ENCODE results near the gene INPP5D.

The INPP5D gene

DNA sequence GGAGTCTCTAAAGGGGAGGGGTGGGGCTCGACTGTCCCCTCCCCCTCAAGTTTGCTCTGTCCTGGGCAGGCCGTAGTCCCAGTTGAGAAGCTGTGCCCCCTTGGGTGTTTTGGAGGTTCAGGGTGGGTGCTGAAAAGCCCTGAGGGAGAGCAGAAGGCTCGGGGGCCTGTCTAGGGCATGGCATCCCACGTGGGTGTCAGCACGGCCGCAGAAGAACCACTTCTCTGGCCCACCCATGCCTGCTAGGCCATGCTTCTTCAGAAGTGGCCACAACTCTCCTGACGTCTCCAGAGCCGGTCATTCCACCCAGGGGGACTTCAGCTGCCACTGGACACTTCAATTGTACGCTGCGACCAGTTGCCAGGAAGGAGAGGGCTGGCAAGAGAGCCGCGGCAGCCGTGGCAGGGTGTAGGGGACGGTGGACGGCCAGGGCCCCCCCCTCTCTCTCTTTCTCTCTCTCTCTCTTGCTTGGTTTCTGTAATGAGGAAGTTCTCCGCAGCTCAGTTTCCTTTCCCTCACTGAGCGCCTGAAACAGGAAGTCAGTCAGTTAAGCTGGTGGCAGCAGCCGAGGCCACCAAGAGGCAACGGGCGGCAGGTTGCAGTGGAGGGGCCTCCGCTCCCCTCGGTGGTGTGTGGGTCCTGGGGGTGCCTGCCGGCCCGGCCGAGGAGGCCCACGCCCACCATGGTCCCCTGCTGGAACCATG is at the start of gene INPP5D:
TSS of gene INPP5D (plus strand) at position 546 of the 704 bp plus-strand sequence. CDS start at position 683, 137 bp downstream.
- in situ Hi-C loops (cut with MboI; ENCODE audit: low sequenced_read_pairs) = no loop called here

DNA sequence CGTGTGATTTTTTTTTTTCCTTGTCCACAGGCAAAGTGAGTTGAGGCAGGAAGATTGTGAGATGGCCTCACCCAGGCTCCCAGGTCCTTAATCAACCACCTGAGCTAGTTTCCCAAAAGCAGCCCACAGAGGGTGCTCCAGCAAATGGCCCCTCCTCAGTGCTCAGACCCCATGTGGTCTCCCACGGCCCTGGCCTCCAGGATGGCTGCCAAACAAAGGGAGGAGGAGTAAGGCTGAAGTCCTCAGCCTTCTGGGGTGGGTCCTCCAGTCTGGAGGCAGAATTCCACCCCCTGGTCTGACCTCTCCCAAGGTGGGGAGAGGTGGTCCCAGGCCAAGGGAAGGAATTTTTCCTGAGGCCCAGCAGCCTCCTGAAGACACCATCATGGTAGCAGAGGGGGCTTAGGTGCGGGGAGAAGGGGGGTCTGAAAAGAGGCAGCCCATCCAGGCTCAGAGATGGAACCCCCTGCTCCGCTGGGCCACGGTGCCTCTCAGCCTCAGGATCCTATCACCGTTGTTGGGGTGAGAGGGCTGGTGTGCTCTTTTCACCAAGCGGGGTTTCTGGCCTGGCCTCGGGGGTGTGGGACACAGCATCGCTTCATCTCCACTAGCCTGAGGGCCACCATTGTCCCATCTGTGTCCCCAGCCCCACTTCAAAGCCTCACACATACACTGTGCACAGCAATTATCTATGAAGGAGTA is 49.4 kb upstream of the INPP5D start:
- in situ Hi-C loops (cut with MboI; ENCODE audit: low sequenced_read_pairs) = loop anchor here (25.0 kb wide), 1 partner anchor 398 kb away; no protein-coding TSS in a partner anchor

DNA sequence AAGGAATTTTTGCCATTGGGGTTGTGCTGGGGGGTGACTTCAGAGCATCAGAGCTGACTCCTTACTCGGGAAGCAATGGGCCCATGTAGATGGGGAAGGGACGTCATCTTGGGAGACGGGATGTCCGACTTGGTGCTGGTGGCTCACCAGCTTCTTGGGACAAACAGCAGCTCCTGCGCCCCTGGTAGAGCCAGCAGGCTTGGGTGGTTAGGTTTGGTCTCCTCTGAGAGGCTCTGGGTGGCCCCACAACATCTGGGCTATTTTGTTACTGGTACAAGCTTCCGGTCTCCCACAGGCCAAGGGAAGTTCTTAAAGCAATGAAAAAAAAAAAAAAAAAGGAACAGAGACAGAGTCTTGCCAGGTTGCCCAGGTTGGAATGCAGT is 48.9 kb upstream of the INPP5D start:
- in situ Hi-C loops (cut with MboI; ENCODE audit: low sequenced_read_pairs) = loop anchor here (25.0 kb wide), 1 partner anchor 399 kb away; no protein-coding TSS in a partner anchor

DNA sequence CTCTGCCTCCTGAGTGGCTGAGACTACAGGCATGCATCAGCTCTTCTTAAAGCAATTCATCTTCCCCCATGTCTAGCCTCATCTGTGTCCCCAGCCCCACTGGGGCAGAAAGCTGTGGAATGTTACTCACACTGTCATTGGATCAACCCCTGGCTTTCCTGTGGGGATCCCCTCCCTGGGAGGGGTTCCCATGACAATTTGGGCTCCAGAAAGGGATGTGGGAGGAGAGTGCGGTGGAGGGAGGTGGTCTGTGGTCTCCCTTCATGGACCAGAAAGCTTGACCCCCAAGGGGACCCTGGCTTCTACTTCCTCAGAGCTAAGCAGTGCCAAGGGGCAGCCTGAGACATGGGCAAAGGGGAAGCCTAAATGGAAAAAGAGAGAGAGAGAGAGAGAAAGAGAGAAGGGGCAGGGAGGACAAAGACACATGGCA is 48.4 kb upstream of the INPP5D start:
- in situ Hi-C loops (cut with MboI; ENCODE audit: low sequenced_read_pairs) = loop anchor here (25.0 kb wide), 1 partner anchor 399 kb away; no protein-coding TSS in a partner anchor

DNA sequence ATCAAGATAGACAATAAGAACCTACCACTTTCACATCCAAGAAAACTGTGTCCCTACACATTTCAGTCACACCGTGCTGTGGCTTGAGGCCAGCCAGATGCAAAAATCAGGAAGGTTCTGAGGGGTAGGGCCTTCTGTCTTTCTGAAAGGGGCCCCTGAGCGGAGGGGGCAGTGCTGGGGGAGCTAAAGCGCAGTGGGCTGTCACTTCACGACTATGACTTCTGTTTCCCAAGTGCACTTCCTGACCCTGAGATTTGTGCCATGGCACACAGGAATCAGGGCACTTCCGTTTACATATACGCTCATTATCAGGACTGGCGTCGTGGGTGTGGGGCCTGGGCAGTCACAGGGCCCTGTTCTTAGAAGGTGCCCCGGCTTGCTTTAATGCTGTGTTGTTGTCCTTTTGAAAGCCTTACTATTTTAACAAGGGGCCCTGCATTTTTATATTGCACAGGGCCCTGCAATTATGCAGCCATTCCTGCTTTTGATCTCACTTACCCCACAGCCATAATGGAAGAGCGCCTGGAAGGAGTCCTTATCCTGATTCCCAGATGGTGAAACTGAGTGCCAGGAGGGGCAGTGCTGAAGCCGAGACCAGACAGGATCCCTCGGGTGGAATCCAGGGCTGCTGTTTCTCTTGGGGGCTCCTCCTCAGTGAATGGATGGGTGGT is 47.7 kb upstream of the INPP5D start:
- in situ Hi-C loops (cut with MboI; ENCODE audit: low sequenced_read_pairs) = loop anchor here (25.0 kb wide), 1 partner anchor 400 kb away; no protein-coding TSS in a partner anchor

DNA sequence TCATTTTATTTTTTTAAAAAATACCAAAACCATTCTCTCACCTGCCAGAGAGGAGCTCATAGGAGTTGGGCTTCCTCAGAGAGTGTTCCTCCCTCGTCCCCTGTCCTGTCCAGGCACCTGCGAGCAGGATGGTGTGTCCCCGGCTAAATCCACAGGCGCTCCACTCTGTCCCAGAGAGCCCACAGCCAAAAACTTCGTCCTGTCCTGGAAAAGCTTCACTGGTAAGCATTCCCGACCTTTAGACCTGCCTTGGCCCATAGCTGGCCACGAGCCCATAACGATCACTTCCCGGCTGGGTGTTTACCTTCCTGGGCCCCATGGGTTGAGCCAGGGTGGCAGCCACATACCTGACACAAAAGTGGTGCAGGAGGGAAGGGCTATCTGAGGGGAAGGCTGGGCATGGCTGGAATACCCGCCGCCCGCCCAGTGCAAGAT is 47.1 kb upstream of the INPP5D start, which contains the start of gene NGEF:
TSS of gene NGEF (minus strand) at position 230 of the 435 bp plus-strand sequence. CDS start 38,366 bp downstream, outside the sequence.
- in situ Hi-C loops (cut with MboI; ENCODE audit: low sequenced_read_pairs) = loop anchor here (25.0 kb wide), 1 partner anchor 401 kb away; no protein-coding TSS in a partner anchor

DNA sequence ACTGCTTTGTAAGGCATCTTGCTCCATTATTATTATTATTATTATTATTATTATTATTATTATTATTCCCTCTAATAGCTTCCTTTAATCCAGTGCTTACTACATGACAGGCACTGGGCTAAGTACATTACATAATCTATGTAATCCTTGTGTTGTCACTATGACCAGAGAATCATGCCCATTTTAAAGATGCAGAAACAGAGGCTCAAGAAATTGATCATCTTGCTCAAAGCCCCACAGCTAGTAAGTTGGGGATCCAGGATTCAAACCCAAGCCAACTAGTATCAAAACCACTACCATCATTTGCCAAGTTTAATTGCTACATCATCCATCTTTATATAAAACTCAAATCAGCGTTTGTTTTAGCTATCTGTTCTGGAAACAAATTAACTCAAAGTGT is 46.5 kb upstream of the INPP5D start:
- in situ Hi-C loops (cut with MboI; ENCODE audit: low sequenced_read_pairs) = loop anchor here (25.0 kb wide), 1 partner anchor 401 kb away; no protein-coding TSS in a partner anchor

DNA sequence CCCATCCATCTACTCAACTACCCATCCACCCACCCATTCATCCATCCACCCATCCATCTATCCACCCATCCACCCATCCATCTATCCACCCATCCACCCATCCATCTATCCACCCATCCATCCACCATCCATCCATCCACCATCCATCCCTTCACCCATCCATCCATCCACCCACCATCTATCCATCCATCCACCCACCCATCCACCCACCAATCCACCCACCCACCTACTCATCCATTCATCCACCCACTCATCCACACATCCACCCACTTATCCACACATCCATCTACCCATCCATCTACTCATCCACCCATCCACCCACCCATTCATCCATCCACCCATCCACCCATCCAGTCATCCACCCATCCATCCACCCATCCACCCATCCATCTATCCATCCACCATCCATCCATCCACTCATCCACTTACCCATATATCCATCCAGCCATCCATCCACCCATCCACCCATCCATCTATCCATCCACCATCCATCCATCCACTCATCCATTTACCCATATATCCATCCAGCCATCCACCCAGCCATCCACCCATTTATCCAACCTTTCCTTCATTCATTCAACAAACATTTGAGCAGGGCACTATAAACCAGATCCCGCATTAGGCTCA is 45.0 kb upstream of the INPP5D start:
- in situ Hi-C loops (cut with MboI; ENCODE audit: low sequenced_read_pairs) = loop anchor here (25.0 kb wide), 1 partner anchor 403 kb away; no protein-coding TSS in a partner anchor

DNA sequence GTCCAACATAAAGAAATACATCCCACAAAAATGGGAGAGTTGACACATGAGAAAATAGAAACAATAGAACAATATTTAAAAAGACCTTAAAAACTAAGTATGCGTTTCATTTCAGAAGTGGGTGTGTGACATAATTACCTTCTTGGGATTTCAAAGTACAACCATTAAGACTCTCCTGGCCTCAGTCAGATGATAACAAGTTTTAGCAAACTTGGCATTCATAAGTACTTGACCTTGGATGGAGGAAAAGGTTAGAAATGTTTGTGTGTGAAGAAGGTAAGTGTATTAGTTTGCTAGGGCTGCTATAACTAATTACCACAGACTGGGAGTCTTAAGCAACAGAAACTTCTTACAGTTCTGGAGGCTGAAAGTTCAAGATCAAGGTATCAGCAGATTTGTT is 42.2 kb upstream of the INPP5D start:
- in situ Hi-C loops (cut with MboI; ENCODE audit: low sequenced_read_pairs) = loop anchor here (25.0 kb wide), 1 partner anchor 406 kb away; no protein-coding TSS in a partner anchor

DNA sequence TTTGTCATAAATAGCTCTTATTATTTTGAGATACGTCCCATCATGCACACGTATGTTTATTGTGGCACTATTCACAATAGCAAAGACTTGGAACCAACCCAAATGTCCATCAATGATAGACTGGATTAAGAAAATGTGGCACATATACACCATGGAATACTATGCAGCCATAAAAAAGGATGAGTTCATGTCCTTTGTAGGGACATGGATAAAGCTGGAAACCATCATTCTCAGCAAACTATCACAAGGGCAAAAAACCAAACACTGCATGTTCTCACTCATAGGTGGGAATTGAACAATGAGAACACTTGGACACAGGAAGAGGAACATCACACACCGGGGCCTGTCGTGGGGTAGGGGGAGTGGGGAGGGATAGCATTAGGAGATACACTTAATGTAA is 40.5 kb upstream of the INPP5D start:
- in situ Hi-C loops (cut with MboI; ENCODE audit: low sequenced_read_pairs) = loop anchor here (25.0 kb wide), 1 partner anchor 407 kb away; no protein-coding TSS in a partner anchor

DNA sequence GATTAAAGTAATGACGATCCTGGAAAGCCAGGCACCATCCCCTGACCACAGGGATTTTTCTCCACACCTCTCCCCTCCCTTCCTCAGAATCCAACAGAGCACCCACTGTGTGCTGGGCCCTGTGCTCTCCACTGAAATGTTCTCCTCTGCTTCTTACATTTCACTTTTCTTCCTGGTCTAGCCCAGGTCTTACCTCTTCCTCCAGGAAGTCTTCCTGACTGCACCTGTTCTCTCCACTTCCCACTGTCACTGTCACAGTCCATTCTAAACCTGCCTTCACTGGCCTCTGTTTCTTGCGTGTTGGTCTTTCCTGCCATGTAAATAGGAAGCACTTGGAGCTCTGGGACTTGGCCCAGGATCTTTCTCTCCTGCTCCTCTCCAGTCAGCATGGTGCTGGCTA is 39.7 kb upstream of the INPP5D start:
- in situ Hi-C loops (cut with MboI; ENCODE audit: low sequenced_read_pairs) = loop anchor here (25.0 kb wide), 1 partner anchor 408 kb away; no protein-coding TSS in a partner anchor

DNA sequence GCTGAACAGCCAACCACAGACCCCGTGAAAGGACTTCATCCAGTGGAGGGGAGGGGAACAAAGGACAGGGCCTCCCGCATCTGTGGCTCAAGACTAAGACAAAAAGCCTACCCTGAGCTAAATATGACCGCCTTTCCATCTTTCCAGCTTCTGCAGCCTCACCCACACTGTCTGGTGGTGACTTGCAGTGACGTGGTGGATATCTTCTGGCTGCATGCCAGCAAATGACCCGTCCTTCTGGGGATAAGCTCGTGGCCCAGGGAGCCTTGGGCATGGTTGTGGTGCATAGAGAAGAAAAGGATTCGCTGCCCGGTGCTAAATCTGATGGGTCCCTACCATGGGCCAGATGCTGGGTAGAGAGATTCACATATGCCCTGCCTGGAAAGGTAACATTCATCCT is 38.4 kb upstream of the INPP5D start:
- in situ Hi-C loops (cut with MboI; ENCODE audit: low sequenced_read_pairs) = loop anchor here (25.0 kb wide), 1 partner anchor 409 kb away; no protein-coding TSS in a partner anchor

DNA sequence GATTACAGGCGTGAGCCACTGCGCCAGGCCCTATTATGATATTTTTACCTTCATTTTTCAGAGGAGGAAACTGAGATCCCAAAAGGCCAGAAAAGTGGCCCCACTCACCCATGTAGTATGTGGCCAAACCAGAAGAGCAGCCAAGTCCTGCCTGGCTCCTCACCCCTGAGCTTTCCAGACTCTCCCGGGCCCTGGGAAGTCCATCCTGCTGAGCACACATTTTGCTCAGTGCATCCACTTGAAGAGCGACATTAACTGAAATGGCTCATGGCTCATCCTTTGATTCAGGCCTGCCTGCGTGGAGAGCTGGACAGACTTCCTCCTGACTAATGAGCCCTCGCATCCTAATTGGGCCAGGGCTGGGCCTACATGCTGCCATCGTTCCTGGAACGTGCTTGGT is 37.6 kb upstream of the INPP5D start:
- in situ Hi-C loops (cut with MboI; ENCODE audit: low sequenced_read_pairs) = loop anchor here (25.0 kb wide), 1 partner anchor 410 kb away; no protein-coding TSS in a partner anchor

DNA sequence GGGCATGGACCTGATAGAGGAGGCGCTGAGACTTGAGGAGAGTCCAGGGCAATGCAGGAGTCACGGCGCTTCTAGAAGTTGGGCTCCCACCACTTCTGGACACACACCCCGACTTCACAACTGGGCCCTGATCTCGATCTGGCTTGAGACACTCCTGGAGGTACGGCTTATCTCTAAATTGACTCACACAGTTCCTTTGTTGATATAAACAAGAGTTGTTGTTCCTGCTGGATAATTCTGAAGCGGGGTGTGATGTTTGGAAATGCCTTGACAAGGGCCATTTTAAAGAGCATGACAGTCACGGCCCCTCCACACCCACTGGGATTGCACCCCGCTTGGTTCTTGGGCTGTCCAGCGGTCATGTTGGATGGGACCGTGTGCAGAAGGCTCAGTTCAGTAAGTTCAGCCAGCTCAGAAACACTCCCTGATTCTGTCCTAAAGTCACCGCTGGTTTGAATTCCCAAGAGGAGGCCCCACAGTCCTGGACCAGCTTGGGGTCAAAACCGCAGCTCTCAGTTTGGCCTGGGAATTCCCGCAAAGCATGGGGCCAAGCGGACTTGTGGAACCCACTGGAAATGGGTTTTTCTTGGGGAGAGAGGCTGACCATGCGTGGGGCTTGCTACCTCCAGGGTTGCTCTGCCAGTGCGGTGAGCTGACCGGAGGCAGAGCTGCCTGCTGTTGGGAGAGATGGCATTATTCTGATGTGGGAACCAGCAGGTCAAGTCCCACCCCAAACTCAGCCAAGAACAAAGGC is 37.0 kb upstream of the INPP5D start:
- in situ Hi-C loops (cut with MboI; ENCODE audit: low sequenced_read_pairs) = loop anchor here (25.0 kb wide), 1 partner anchor 411 kb away; no protein-coding TSS in a partner anchor

DNA sequence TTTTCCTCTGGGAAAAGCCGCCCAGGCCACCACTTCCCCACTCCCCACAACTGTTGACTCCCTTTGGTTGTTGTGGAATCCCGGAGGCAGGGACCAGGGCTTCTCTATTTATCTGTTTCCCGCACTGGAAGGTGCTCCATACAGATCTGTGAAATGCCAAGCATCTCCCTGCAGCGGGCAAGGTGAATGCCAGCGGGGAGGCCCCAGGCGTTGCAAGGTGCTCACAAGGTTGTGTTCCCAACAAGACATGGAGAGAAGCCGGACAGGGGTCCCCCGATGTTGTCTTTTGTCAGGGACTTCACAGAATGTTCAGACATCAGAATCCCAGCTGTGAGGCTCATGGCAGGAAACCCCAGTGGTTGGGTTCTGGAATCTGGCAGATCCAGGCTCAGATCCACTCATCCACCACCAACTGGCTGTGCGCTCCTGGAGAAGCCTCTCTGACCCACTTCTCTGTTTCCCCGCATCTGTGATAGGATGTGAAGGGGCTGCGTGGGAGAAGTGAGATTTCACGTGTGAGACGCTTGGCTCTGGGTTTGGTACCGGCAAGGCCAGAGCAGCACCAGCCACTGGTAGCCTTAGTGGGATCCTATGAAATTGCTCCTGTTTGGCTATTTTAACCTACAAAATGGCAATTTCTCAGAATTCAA is 36.3 kb upstream of the INPP5D start:
- in situ Hi-C loops (cut with MboI; ENCODE audit: low sequenced_read_pairs) = loop anchor here (25.0 kb wide), 1 partner anchor 412 kb away; no protein-coding TSS in a partner anchor

DNA sequence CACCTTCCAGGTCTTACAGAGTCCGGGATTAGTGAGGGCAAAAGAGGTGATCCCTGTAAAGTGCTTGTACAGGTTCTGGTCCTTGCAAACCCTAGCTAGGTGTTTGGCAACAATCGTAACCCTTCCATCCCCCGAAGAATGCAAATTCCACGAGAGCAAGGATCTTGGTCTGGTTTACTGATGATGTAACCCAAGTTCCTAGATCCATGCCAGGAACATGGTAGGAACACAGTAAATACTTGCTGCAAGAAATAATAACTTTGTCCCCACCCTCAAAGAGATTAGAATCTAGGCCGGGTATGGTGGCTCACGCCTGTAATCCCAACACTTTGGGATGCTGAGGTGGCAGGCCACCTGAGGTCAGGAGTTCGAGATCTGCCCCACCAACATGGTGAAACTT is 34.4 kb upstream of the INPP5D start:
- in situ Hi-C loops (cut with MboI; ENCODE audit: low sequenced_read_pairs) = no loop called here

DNA sequence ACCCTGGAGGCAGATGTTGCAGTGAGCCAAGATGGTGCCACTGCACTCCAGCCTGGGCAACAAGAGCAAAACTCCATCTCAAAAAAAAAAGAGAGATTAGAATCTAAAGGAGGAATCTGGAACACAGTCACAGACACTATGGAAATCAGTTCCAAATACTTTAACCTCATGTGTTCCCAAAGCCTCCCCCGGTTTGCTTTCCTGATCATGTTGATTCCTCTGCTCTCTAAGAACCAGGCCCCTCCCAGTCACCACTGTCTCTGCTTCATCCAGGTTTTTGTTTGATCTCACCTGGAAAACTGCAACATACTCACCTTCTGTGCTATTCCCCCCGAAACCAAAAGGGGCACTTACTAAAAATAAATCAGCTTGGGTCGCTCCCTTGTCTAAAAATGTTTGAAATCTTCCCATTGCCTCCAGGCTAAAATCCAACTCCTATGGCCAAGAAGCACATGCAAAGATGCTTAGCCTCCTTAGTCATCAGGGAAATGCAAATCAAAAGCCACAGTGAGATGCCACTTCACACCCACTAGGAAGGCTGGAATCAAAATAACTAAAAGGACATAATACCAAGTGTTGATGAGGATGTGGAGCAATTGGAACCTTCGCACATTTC is 33.8 kb upstream of the INPP5D start:
- in situ Hi-C loops (cut with MboI; ENCODE audit: low sequenced_read_pairs) = no loop called here

DNA sequence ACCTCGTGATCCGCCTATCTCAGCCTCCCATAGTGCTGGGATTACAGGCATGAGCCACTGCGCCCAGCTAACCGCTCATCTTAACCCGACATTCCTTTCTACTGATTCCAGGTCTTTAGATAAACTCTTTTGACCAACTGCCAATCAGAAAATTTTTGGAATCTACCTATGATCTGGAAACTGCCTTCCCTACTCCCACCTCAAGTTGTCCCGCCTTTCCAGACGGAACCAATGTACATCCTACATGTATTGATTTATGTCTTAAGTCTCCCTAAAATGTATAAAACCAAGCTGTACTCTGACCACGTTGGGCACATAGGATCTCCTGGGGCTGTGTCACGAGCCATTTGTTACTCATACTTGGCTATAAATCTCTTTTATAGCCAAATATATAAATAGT is 30.8 kb upstream of the INPP5D start:
- in situ Hi-C loops (cut with MboI; ENCODE audit: low sequenced_read_pairs) = no loop called here
